ENCODE results near the gene ACKR2. TPM values are rescaled to one million over a fixed set of nuclear protein-coding genes. Genes with fewer than 3 reads are reported as not detected.
"Not testable (repeated sequence)": the region's sequence is repeated elsewhere in the genome, so short reads cannot be mapped to it uniquely, and the experiment has no call there.

Gene ACKR2
- polyA plus RNA-seq, 3 donors from 2014 or later: 0.18 TPM; not detected in 2

GRCh38 chr3:42805141-42805821, 4.0 kb upstream of the ACKR2 start:
- Mint-ChIP-seq H3K27ac (peak overlapping the region; percentile 83 to 97 (median 93)), H3K4me3 (peak overlapping the region; percentile 88 to 97 (median 96)), H3K9me3 (no peaks in the 10 kb centered on the region), H3K4me1 (peaks cover 29 to 51% of the 10 kb centered on the region in 2 donors), H3K36me3 (no peaks in the 10 kb centered on the region), H3K27me3 (ENCODE audit: low read depth in 3 of 3) (peaks cover 9 to 11% (median 9%) of the 10 kb centered on the region in 3 donors)
- DNase-seq: peak in 1 of 3 donors; percentile 2

GRCh38 chr3:42807929-42808328, 1.3 kb upstream of the ACKR2 start:
- no peak for DNase-seq
- no peak overlapping the region for H3K27ac Mint-ChIP-seq
- H3K4me3 Mint-ChIP-seq: no peak overlapping the region
- no peaks in the 10 kb centered on the region for H3K36me3 Mint-ChIP-seq
- peaks cover 11 to 13% (median 11%) of the 10 kb centered on the region in 3 donors for H3K27me3 Mint-ChIP-seq (ENCODE audit: low read depth in 3 of 3)
- H3K4me1 Mint-ChIP-seq: peaks cover 18 to 26% of the 10 kb centered on the region in 2 donors
- H3K9me3 Mint-ChIP-seq: no peaks in the 10 kb centered on the region

- not testable (repeated sequence) for H3K9me3 Mint-ChIP-seq, H3K36me3 Mint-ChIP-seq, H3K27ac Mint-ChIP-seq, H3K4me1 Mint-ChIP-seq, H3K4me3 Mint-ChIP-seq, DNase-seq
- H3K27me3 Mint-ChIP-seq (ENCODE audit: low read depth in 3 of 3): peaks cover 2 to 14% (median 7%) of the 10 kb centered on the region in 3 donors
These were observed 1.5 kb downstream of the ACKR2 start for GRCh38 chr3:42810706-42811105.

- not testable (repeated sequence) for H3K36me3 Mint-ChIP-seq, H3K27ac Mint-ChIP-seq, DNase-seq, H3K9me3 Mint-ChIP-seq, H3K4me1 Mint-ChIP-seq, H3K4me3 Mint-ChIP-seq
- H3K27me3 Mint-ChIP-seq (ENCODE audit: low read depth in 3 of 3): peaks cover 2 to 14% (median 7%) of the 10 kb centered on the region in 3 donors
These were observed 2.1 kb downstream of the ACKR2 start for GRCh38 chr3:42811118-42811883.

- Mint-ChIP-seq H3K4me3 (no peak overlapping the region), H3K4me1 (no peaks in the 10 kb centered on the region), H3K27me3 (ENCODE audit: low read depth in 3 of 3) (peaks cover 2 to 12% (median 4%) of the 10 kb centered on the region in 3 donors)
These were observed 5.0 kb downstream of the ACKR2 start for GRCh38 chr3:42814246-42814645.

GRCh38 chr3:42814914-42815507, 5.8 kb downstream of the ACKR2 start:
- Mint-ChIP-seq H3K27ac (no peak overlapping the region), H3K27me3 (ENCODE audit: low read depth in 3 of 3) (peaks cover 2 to 9% (median 2%) of the 10 kb centered on the region in 3 donors), H3K4me3 (no peak overlapping the region), H3K36me3 (no peaks in the 10 kb centered on the region), H3K4me1 (no peaks in the 10 kb centered on the region), H3K9me3 (no peaks in the 10 kb centered on the region)
- DNase-seq: no peak

More at GRCh38 chr3:42814246-42814645, 5.0 kb downstream of the ACKR2 start:
- Mint-ChIP-seq H3K27ac (no peak overlapping the region), H3K36me3 (no peaks in the 10 kb centered on the region), H3K9me3 (no peaks in the 10 kb centered on the region)
- DNase-seq: no peak

GRCh38 chr3:42815826-42816225, 6.6 kb downstream of the ACKR2 start:
- Mint-ChIP-seq H3K27ac (no peak overlapping the region), H3K27me3 (ENCODE audit: low read depth in 3 of 3) (peaks cover 0 to 6% (median 2%) of the 10 kb centered on the region in 3 donors), H3K4me3 (no peak overlapping the region), H3K36me3 (no peaks in the 10 kb centered on the region), H3K4me1 (no peaks in the 10 kb centered on the region), H3K9me3 (no peaks in the 10 kb centered on the region)
- DNase-seq: no peak

GRCh38 chr3:42819351-42819965, 10.2 kb downstream of the ACKR2 start:
- DNase-seq: no peak
- Mint-ChIP-seq H3K9me3 (no peaks in the 10 kb centered on the region), H3K4me1 (no peaks in the 10 kb centered on the region), H3K27ac (no peak overlapping the region), H3K27me3 (ENCODE audit: low read depth in 3 of 3) (peaks cover 2 to 7% (median 2%) of the 10 kb centered on the region in 3 donors), H3K4me3 (no peak overlapping the region), H3K36me3 (no peaks in the 10 kb centered on the region)

- H3K36me3 Mint-ChIP-seq: no peaks in the 10 kb centered on the region
- H3K9me3 Mint-ChIP-seq: no peaks in the 10 kb centered on the region
- H3K27ac Mint-ChIP-seq: no peak overlapping the region
- H3K4me3 Mint-ChIP-seq: no peak overlapping the region
- H3K4me1 Mint-ChIP-seq: no peaks in the 10 kb centered on the region
- DNase-seq: no peak
- peaks cover 0 to 4% (median 3%) of the 10 kb centered on the region in 3 donors for H3K27me3 Mint-ChIP-seq (ENCODE audit: low read depth in 3 of 3)
These were observed 11.5 kb downstream of the ACKR2 start for GRCh38 chr3:42820746-42821051.

- no peak overlapping the region for H3K27ac Mint-ChIP-seq
- no peaks in the 10 kb centered on the region for H3K4me1 Mint-ChIP-seq
These were observed 13.6 kb downstream of the ACKR2 start for GRCh38 chr3:42822828-42823227.

GRCh38 chr3:42823351-42823750, 14.1 kb downstream of the ACKR2 start:
- Mint-ChIP-seq H3K4me3 (no peak overlapping the region), H3K27me3 (ENCODE audit: low read depth in 3 of 3) (peaks cover 0 to 8% (median 4%) of the 10 kb centered on the region in 3 donors), H3K36me3 (no peaks in the 10 kb centered on the region), H3K4me1 (no peaks in the 10 kb centered on the region), H3K27ac (no peak overlapping the region), H3K9me3 (no peaks in the 10 kb centered on the region)
- DNase-seq: no peak

More at GRCh38 chr3:42822828-42823227, 13.6 kb downstream of the ACKR2 start:
- no peaks in the 10 kb centered on the region for H3K9me3 Mint-ChIP-seq
- no peaks in the 10 kb centered on the region for H3K36me3 Mint-ChIP-seq
- DNase-seq: no peak
- H3K4me3 Mint-ChIP-seq: no peak overlapping the region
- peaks cover 0 to 8% (median 4%) of the 10 kb centered on the region in 3 donors for H3K27me3 Mint-ChIP-seq (ENCODE audit: low read depth in 3 of 3)

- Mint-ChIP-seq H3K27ac (no peak overlapping the region), H3K36me3 (no peaks in the 10 kb centered on the region), H3K4me3 (no peak overlapping the region)
These were observed 16.9 kb downstream of the ACKR2 start for GRCh38 chr3:42826141-42826540.

GRCh38 chr3:42827023-42827422, 17.8 kb downstream of the ACKR2 start:
- peaks cover 0 to 8% (median 5%) of the 10 kb centered on the region in 3 donors for H3K27me3 Mint-ChIP-seq (ENCODE audit: low read depth in 3 of 3)
- no peak overlapping the region for H3K27ac Mint-ChIP-seq

More at GRCh38 chr3:42826141-42826540, 16.9 kb downstream of the ACKR2 start:
- H3K9me3 Mint-ChIP-seq: no peaks in the 10 kb centered on the region
- DNase-seq: no peak
- H3K27me3 Mint-ChIP-seq (ENCODE audit: low read depth in 3 of 3): peaks cover 0 to 8% (median 5%) of the 10 kb centered on the region in 3 donors
- peaks cover 0 to 5% of the 10 kb centered on the region in 2 donors for H3K4me1 Mint-ChIP-seq

GRCh38 chr3:42827654-42828053, 18.4 kb downstream of the ACKR2 start:
- H3K27ac Mint-ChIP-seq: no peak overlapping the region
- DNase-seq: no peak
- H3K36me3 Mint-ChIP-seq: no peaks in the 10 kb centered on the region
- no peaks in the 10 kb centered on the region for H3K9me3 Mint-ChIP-seq
- H3K4me1 Mint-ChIP-seq: peaks cover 6 to 12% of the 10 kb centered on the region in 2 donors
- H3K27me3 Mint-ChIP-seq (ENCODE audit: low read depth in 3 of 3): peaks cover 0 to 8% (median 5%) of the 10 kb centered on the region in 3 donors
- no peak overlapping the region for H3K4me3 Mint-ChIP-seq

More at GRCh38 chr3:42827023-42827422, 17.8 kb downstream of the ACKR2 start:
- Mint-ChIP-seq H3K4me1 (peaks cover 6 to 12% of the 10 kb centered on the region in 2 donors), H3K36me3 (no peaks in the 10 kb centered on the region), H3K4me3 (no peak overlapping the region), H3K9me3 (no peaks in the 10 kb centered on the region)
- no peak for DNase-seq
